H1 (cell line): Measurements from ENCODE around the gene GPR141. TPM values are rescaled to one million over a fixed set of nuclear protein-coding genes. Genes with fewer than 3 reads are reported as not detected.

Experiments
- CTCF ChIA-PET: fragments of 300-600 bp; sonication (Branson Sonifier 250); formaldehyde crosslinking; loops from one replicate; lab custom pipeline; 2021; ENCODE audit not compliant: partially characterized antibody; lab: Charles Lee
- POLR2A ChIA-PET: fragments of 300-600 bp; sonication (Branson Sonifier 250); formaldehyde crosslinking; loops from one replicate; lab custom pipeline; 2021; ENCODE audit warnings: inconsistent platforms; ENCODE audit not compliant: partially characterized antibody; lab: Charles Lee
- DNase-seq, 2 experiments: peaks; one replicate each; pipeline versions ENCODE4 v3.0.0 to v3.0.0-alpha.2; 2010 to 2022; ENCODE audit warnings: low spot score in 2 of 2, low read depth in 1 of 2, mixed read lengths in 1 of 2
- FAIRE-seq: peaks from 2 replicates; lab custom pipeline; 2011; peaks lifted over from hg19 to GRCh38; lab: Jason Lieb, UNC
- H2AFZ ChIP-seq: 2 replicates; pipeline ENCODE4 v1.8.1; 2012; ENCODE audit warnings: low read length, inconsistent platforms
- H2AK5ac ChIP-seq: 2 replicates; pipeline ENCODE4 v1.6.1; 2013; ENCODE audit warnings: low read depth, low read length
- H2BK120ac ChIP-seq: replicated peaks from 2 replicates; pipeline ENCODE3; 2013; ENCODE audit warnings: low read depth, low read length, inconsistent platforms
- H2BK12ac ChIP-seq: 2 replicates; pipeline ENCODE4 v1.6.1; 2013; ENCODE audit warnings: low read depth, low read length
- H2BK15ac ChIP-seq: 2 replicates; pipeline ENCODE4 v1.6.1; 2013; ENCODE audit warnings: low read length
- H2BK20ac ChIP-seq: 2 replicates; pipeline ENCODE4 v1.6.1; 2013; ENCODE audit warnings: low read length
- H2BK5ac ChIP-seq: 2 replicates; pipeline ENCODE4 v1.6.1; 2013; ENCODE audit warnings: low read depth, low read length
- H3K14ac ChIP-seq: 2 replicates; pipeline ENCODE4 v1.6.1; 2013; ENCODE audit warnings: inconsistent platforms; ENCODE audit not compliant: insufficient read length
- H3K18ac ChIP-seq: 2 replicates; pipeline ENCODE4 v1.6.1; 2013; ENCODE audit warnings: low read length; ENCODE audit errors: extremely low read depth
- H3K23ac ChIP-seq: 2 replicates; pipeline ENCODE4 v1.6.1; 2013; ENCODE audit warnings: inconsistent platforms; ENCODE audit not compliant: insufficient read length
- H3K23me2 ChIP-seq: 2 replicates; pipeline ENCODE4 v1.6.1; 2013; ENCODE audit warnings: low read depth, low read length
- H3K27ac ChIP-seq: 2 replicates; pipeline ENCODE4 v1.6.1; 2011; ENCODE audit warnings: low read depth, low read length, inconsistent platforms
- H3K27me3 ChIP-seq, 4 experiments: replicated peaks in 1 of 4; 1 replicate in 1 of 4; 2 replicates in 3 of 4; pipeline versions ENCODE4 v1.6.1 to v1.8.1; 2011 to 2013; ENCODE audit warnings: low read length in 3 of 4, mild to moderate bottlenecking in 3 of 4, inconsistent platforms in 2 of 4, mixed read lengths in 2 of 4, moderate library complexity in 1 of 4; ENCODE audit not compliant: control insufficient read depth in 3 of 4, insufficient read depth in 3 of 4; ENCODE audit errors: extremely low read depth in 1 of 4
- H3K36me3 ChIP-seq, 4 experiments: 2 replicates each; pipeline versions ENCODE4 v1.6.1 to v1.8.1; 2011 to 2013; ENCODE audit warnings: mild to moderate bottlenecking in 4 of 4, low read length in 3 of 4, moderate library complexity in 2 of 4, control low read depth in 1 of 4, inconsistent platforms in 1 of 4; ENCODE audit not compliant: insufficient read depth in 4 of 4, control insufficient read depth in 2 of 4
- H3K4ac ChIP-seq: replicated peaks from 2 replicates; pipeline ENCODE3; 2013; ENCODE audit warnings: low read length, low read depth, mixed read lengths, inconsistent platforms; ENCODE audit not compliant: insufficient read length
- H3K4me1 ChIP-seq, 4 experiments: replicated peaks in 1 of 4; 1 replicate in 1 of 4; 2 replicates in 3 of 4; pipeline versions ENCODE4 v1.6.1 to v1.8.1; 2011 to 2013; ENCODE audit warnings: low read length in 3 of 4, inconsistent platforms in 2 of 4, mixed read lengths in 1 of 4; ENCODE audit not compliant: insufficient read depth in 4 of 4, control insufficient read depth in 3 of 4
- H3K4me2 ChIP-seq, 2 experiments: 2 replicates each; pipeline versions ENCODE4 v1.6.1 to v1.8.1; 2011 to 2013; ENCODE audit warnings: low read depth in 2 of 2, low read length in 2 of 2, control low read depth in 1 of 2, inconsistent platforms in 1 of 2, mild to moderate bottlenecking in 1 of 2; ENCODE audit not compliant: insufficient read depth in 1 of 2
- H3K4me3 ChIP-seq, 4 experiments: fragments of 200-600, 300-600 bp in 1 of 4; sonication (generic), shearing (Covaris generic), sonication (Bioruptor Twin) in 1 of 4; 2 replicates each; pipeline versions ENCODE4 v1.5.1 to v1.8.1; 2011 to 2016; ENCODE audit warnings: low read length in 4 of 4, low read depth in 3 of 4, control low read depth in 2 of 4, inconsistent platforms in 2 of 4, mild to moderate bottlenecking in 2 of 4, mixed read lengths in 1 of 4, moderate library complexity in 1 of 4; ENCODE audit not compliant: insufficient read depth in 2 of 4; ENCODE audit errors: extremely low read depth in 1 of 4
- H3K56ac ChIP-seq: replicated peaks from 2 replicates; pipeline ENCODE3; 2013; ENCODE audit warnings: low read depth, mild to moderate bottlenecking, mixed read lengths, low read length, inconsistent platforms; ENCODE audit not compliant: insufficient read length
- H3K79me1 ChIP-seq: 2 replicates; pipeline ENCODE4 v1.6.1; 2013; ENCODE audit warnings: low read depth, low read length, control low read depth
- H3K79me2 ChIP-seq, 2 experiments: 2 replicates each; pipeline versions ENCODE4 v1.6.1 to v1.8.1; 2012 to 2013; ENCODE audit warnings: low read length in 2 of 2, mild to moderate bottlenecking in 2 of 2, inconsistent platforms in 1 of 2; ENCODE audit not compliant: insufficient read depth in 2 of 2, control insufficient read depth in 1 of 2
- H3K9ac ChIP-seq, 4 experiments: replicated peaks in 1 of 4; 1 replicate in 1 of 4; 2 replicates in 3 of 4; pipeline versions ENCODE4 v1.6.1 to v1.8.1; 2011 to 2013; ENCODE audit warnings: low read depth in 3 of 4, low read length in 3 of 4, control low read depth in 2 of 4, mild to moderate bottlenecking in 2 of 4, moderate library complexity in 2 of 4, inconsistent platforms in 1 of 4; ENCODE audit errors: extremely low read depth in 1 of 4
- H3K9me3 ChIP-seq, 2 experiments: 2 replicates each; pipeline versions ENCODE4 v1.6.1 to v1.8.1; 2012 to 2013; ENCODE audit warnings: mild to moderate bottlenecking in 2 of 2, moderate library complexity in 2 of 2, control low read depth in 1 of 2, inconsistent platforms in 1 of 2, low read depth in 1 of 2, low read length in 1 of 2, mixed read lengths in 1 of 2; ENCODE audit not compliant: insufficient read depth in 2 of 2
- H4K20me1 ChIP-seq, 2 experiments: replicated peaks in 1 of 2; 2 replicates each; pipeline versions ENCODE3 to v1.8.1; 2011 to 2013; ENCODE audit warnings: inconsistent platforms in 2 of 2, low read length in 2 of 2, mild to moderate bottlenecking in 1 of 2; ENCODE audit not compliant: insufficient read depth in 2 of 2, control insufficient read depth in 1 of 2
- H4K5ac ChIP-seq: 2 replicates; pipeline ENCODE4 v1.6.1; 2013; ENCODE audit warnings: low read length, low read depth, mixed read lengths, inconsistent platforms; ENCODE audit not compliant: insufficient read length
- H4K8ac ChIP-seq: 2 replicates; pipeline ENCODE4 v1.8.0; 2013; ENCODE audit warnings: mild to moderate bottlenecking, moderate library complexity, low read length, inconsistent platforms; ENCODE audit not compliant: insufficient read depth; ENCODE audit errors: extremely low read depth
- H4K91ac ChIP-seq: replicated peaks from 2 replicates; pipeline ENCODE3; 2013; ENCODE audit warnings: low read length, mixed read lengths, inconsistent platforms; ENCODE audit not compliant: insufficient read length
- CBX5 ChIP-seq: fragments of 300-800, 300-1000 bp; sonication (generic); IDR thresholded peaks from 2 replicates; pipeline ENCODE4 v1.7.1; 2016; ENCODE audit warnings: antibody characterized with exemption, low read length, low read depth
- CHD2 ChIP-seq: IDR thresholded peaks from 2 replicates; pipeline ENCODE4 v1.6.1; 2012; ENCODE audit warnings: low read length, improper control_type of control experiment
- EGR1 ChIP-seq: IDR thresholded peaks from 2 replicates; pipeline ENCODE4 v1.6.1; 2011; ENCODE audit warnings: low read depth, low read length, borderline replicate concordance
- FOSL1 ChIP-seq: IDR thresholded peaks from 2 replicates; pipeline ENCODE4 v1.6.1; 2011; ENCODE audit warnings: mild to moderate bottlenecking, low read depth, low read length, moderate library complexity; ENCODE audit not compliant: insufficient read depth
- GABPA ChIP-seq: IDR thresholded peaks from 2 replicates; pipeline ENCODE4 v1.6.1; 2011; ENCODE audit warnings: mild to moderate bottlenecking, low read length, moderate library complexity, borderline replicate concordance; ENCODE audit not compliant: insufficient read depth
- HDAC2 ChIP-seq, 2 experiments: fragments of 300-600 bp in 1 of 2; sonication (generic) in 1 of 2; IDR thresholded peaks; 2 replicates each; pipeline ENCODE4 v1.6.1; 2011 to 2012; ENCODE audit warnings: low read depth in 2 of 2, low read length in 2 of 2, mild to moderate bottlenecking in 2 of 2, moderate library complexity in 2 of 2, borderline replicate concordance in 1 of 2, inconsistent platforms in 1 of 2
- HDAC6 ChIP-seq: IDR thresholded peaks from one replicate; pipeline ENCODE4 v1.7.1; 2012; ENCODE audit warnings: low read depth, mild to moderate bottlenecking, inconsistent platforms, low read length, moderate library complexity
- KDM1A ChIP-seq: fragments of 200-600, 300-600 bp; sonication (generic); IDR thresholded peaks from 2 replicates; pipeline ENCODE4 v1.7.1; 2016; ENCODE audit warnings: mild to moderate bottlenecking, low read length, borderline replicate concordance
- POLR2A ChIP-seq, 2 experiments: IDR thresholded peaks; 1 replicate in 1 of 2; 2 replicates in 1 of 2; pipeline ENCODE4 v1.6.1; 2011; ENCODE audit warnings: low read depth in 2 of 2, low read length in 2 of 2, mild to moderate bottlenecking in 2 of 2; ENCODE audit errors: control extremely low read depth in 1 of 2
- RAD21 ChIP-seq, 2 experiments: IDR thresholded peaks in 1 of 2; conservative IDR thresholded peaks in 1 of 2; 2 replicates each; pipeline ENCODE4 v1.6.1; 2011; ENCODE audit warnings: low read depth in 2 of 2, low read length in 2 of 2, improper control_type of control experiment in 1 of 2, inconsistent platforms in 1 of 2, mild to moderate bottlenecking in 1 of 2, moderate library complexity in 1 of 2
- TAF7 ChIP-seq: optimal IDR thresholded peaks from 2 replicates; pipeline ENCODE3; 2011; ENCODE audit warnings: low read depth, mild to moderate bottlenecking, inconsistent platforms, low read length, moderate library complexity, borderline replicate concordance
- TBP ChIP-seq: IDR thresholded peaks from 2 replicates; pipeline ENCODE4 v1.6.1; 2011; ENCODE audit warnings: low read depth, low read length, improper control_type of control experiment
- TEAD4 ChIP-seq: IDR thresholded peaks from 2 replicates; pipeline ENCODE4 v1.6.1; 2012; ENCODE audit warnings: low read depth, low read length, inconsistent platforms, mixed read lengths
- YY1 ChIP-seq: IDR thresholded peaks from 2 replicates; pipeline ENCODE4 v1.6.1; 2011; ENCODE audit warnings: low read depth, mild to moderate bottlenecking, low read length
- WGBS, 2 experiments: shearing (Covaris generic) in 1 of 2; methylation state at CpG; one replicate each; pipeline versions ENCODE4 v1.1.6 to v1.1.7; 2013 to 2015; ENCODE audit warnings: low lambda C conversion rate in 2 of 2, mixed read lengths in 2 of 2, inconsistent platforms in 1 of 2, low coverage in 1 of 2, missing lambda C conversion rate in 1 of 2; ENCODE audit not compliant: insufficient replicate concordance in 2 of 2, insufficient coverage in 1 of 2, insufficient read length in 1 of 2; ENCODE audit errors: extremely low coverage in 1 of 2, missing lambda C conversion rate in 1 of 2; 5-methylcytosine and 5-hydroxymethylcytosine counted together
- polyA plus RNA-seq, 7 experiments: library from polyadenylated mRNA; depleted of rRNA in 3 of 7; stranded (reverse) in 5 of 7; unstranded in 2 of 7; fragments of >200 nt in 5 of 7; fragments of 200-250 nt in 2 of 7; gene quantifications; 1 replicate in 5 of 7; 2 replicates in 1 of 7; 4 replicates in 1 of 7; pipeline versions ENCODE4 v1.2.1 to v1.2.3, GENCODE V29; 2011 to 2013; ENCODE audit warnings: missing spikeins in 2 of 7, mixed read lengths in 2 of 7
- total RNA-seq: library from RNA; stranded (reverse); fragmentation: NEBNext Ultra II Directional; extraction: Animal tissue kit (Norgen Biotek cat#: 25700); gene quantifications from 2 replicates; pipeline ENCODE4 v1.2.1, GENCODE V29; 2021

The GPR141 gene
- total and polyA plus RNA-seq, 2 of the 8 experiments (the other 6 are each of a cell fraction or from before 2014, with no cell fraction given) = 0.45 to 1.0 TPM

- ChIA-PET POLR2A (no interaction called here), CTCF (interaction anchor here (0.6 to 1.5 kb wide), 3 partner anchors 43 to 767 kb away, joined by 3 read pairs; no protein-coding TSS in a partner anchor)
- Histone ChIP-seq H2BK5ac (no peak overlapping the region), H4K8ac (no peak overlapping the region), H3K9me3 (no peaks in the 10 kb centered on the region), H3K27ac (no peak overlapping the region), H3K79me1 (no peaks in the 10 kb centered on the region), H3K27me3 (no peaks in the 10 kb centered on the region; a peak in 1 of 7 replicates), H4K20me1 (no peaks in the 10 kb centered on the region), H3K23ac (no peak overlapping the region), H3K4me2 (no peak overlapping the region), H3K4me1 (no peaks in the 10 kb centered on the region), H2AK5ac (no peak overlapping the region), H4K5ac (no peak overlapping the region), H3K36me3 (no peaks in the 10 kb centered on the region), H2AFZ (no peak overlapping the region), H3K56ac (no peak overlapping the region), H3K23me2 (no peaks in the 10 kb centered on the region), H2BK120ac (no peak overlapping the region), H3K9ac (no peak overlapping the region), H3K18ac (no peak overlapping the region), H3K14ac (no peak overlapping the region), H3K4me3 (no peak overlapping the region), H3K4ac (no peak overlapping the region), H4K91ac (no peak overlapping the region), H2BK15ac (no peak overlapping the region), H3K79me2 (no peaks in the 10 kb centered on the region), H2BK12ac (no peak overlapping the region), H2BK20ac (no peak overlapping the region)
- 38% methylated on average over 1 of the region's 1 CpG; no CpG with 5 or more reads in 1 of the 2 experiments for WGBS, 2 experiments
- no peak for DNase-seq
- FAIRE-seq = no peak
- no peak for TF ChIP-seq TBP
- TF ChIP-seq HDAC2 (IDR thresholded peaks at IDR 0.05; ENCODE audit: borderline replicate concordance in 1 of 2, low read depth in 2 of 2, low read length in 2 of 2) = no peak
- TF ChIP-seq CBX5 = no peak
- no peak for TF ChIP-seq HDAC6
- TF ChIP-seq GABPA = no peak
- TF ChIP-seq FOSL1 = no peak
- TF ChIP-seq KDM1A = no peak
- TF ChIP-seq TEAD4 = no peak
- TF ChIP-seq POLR2A (IDR thresholded peaks at IDR 0.05; ENCODE audit: control extremely low read depth in 1 of 2, low read depth in 2 of 2, low read length in 2 of 2) = no peak
- TF ChIP-seq EGR1 = no peak
- no peak for TF ChIP-seq CHD2
- no peak for TF ChIP-seq YY1
- TF ChIP-seq RAD21 (IDR thresholded peaks at IDR 0.05 in 1 of 2, conservative IDR thresholded peaks at IDR 0.05 in 1 of 2; ENCODE audit: low read depth in 2 of 2, low read length in 2 of 2) = no peak
- TF ChIP-seq TAF7 = no peak
Observed at GRCh38 chr7:37753398-37754050, 70.0 kb downstream of the GPR141 start.
